Measurements from ENCODE around the gene MGAT4A.
A peak's percentile ranks its signal among the peaks of the same experiment; 100 is the strongest.
"Not testable (repeated sequence)": the region's sequence is repeated elsewhere in the genome, so short reads cannot be mapped to it uniquely, and the experiment has no call there.

The MGAT4A gene

DNA sequence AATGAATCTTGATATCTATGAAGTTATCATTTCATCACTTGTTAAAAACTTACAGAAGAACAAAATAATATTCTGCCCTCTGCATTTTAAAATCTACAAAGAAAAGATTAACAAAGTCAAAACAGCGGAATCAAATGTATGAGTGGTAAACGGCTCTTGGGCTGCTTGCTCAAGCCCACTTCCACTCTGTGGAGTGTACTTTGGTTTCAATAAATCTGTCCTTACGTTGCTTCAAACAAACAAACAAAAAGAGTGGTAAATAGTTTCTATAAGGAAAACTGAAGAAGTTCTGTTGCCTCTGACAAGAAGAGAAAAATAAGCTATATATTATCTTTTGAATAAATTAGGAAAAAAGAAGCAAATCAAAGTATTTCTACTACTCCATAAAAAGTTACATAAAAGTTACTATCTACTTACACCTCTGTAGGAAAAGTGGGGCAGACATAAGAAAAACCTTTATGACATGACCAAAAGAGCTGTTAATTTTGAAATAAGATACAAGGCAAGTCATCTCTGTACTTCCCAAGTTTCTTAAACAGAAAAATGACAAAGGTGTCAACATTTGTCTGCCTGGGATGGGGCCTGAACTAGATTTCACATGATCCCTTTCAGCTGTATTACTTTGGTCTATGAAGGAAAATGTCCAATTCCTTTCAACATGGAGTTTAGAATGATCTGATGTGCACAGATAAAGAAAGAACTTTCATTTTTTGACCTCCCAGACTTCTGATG is 56.5 kb downstream of the MGAT4A start:
- ChIA-PET POLR2A (ENCODE audit: low non-redundant PET) (no interaction called here), CTCF (no interaction called here)
- DNase-seq (ENCODE audit: low spot score): no peak
- TF ChIP-seq, protein P1, sequence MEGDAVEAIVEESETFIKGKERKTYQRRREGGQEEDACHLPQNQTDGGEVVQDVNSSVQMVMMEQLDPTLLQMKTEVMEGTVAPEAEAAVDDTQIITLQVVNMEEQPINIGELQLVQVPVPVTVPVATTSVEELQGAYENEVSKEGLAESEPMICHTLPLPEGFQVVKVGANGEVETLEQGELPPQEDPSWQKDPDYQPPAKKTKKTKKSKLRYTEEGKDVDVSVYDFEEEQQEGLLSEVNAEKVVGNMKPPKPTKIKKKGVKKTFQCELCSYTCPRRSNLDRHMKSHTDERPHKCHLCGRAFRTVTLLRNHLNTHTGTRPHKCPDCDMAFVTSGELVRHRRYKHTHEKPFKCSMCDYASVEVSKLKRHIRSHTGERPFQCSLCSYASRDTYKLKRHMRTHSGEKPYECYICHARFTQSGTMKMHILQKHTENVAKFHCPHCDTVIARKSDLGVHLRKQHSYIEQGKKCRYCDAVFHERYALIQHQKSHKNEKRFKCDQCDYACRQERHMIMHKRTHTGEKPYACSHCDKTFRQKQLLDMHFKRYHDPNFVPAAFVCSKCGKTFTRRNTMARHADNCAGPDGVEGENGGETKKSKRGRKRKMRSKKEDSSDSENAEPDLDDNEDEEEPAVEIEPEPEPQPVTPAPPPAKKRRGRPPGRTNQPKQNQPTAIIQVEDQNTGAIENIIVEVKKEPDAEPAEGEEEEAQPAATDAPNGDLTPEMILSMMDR (conservative IDR thresholded peaks at IDR 0.05; ENCODE audit: low read depth): no peak
- no peak overlapping the region for H3K27ac ChIP-seq

DNA sequence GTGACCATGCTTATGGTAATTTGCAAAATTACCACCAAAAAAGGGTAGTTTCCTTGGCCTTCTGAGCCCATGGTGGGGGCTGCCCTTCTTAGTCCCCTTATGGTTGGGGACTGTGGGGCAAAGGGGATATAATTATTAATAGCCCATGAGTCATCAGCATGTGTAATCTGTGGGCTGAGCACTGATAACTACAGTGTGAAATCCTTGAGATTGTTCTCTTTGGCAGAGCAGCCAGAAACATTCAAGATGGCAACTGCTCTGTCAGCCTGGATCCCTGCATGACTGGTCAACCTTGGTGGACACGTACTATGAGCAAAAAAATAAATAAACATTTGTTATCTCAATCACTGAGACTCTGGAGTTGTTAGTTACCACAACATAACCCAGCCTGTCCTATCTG is 61.3 kb downstream of the MGAT4A start:
- H3K27ac ChIP-seq: no peak overlapping the region
- ChIA-PET POLR2A (ENCODE audit: low non-redundant PET) (no interaction called here), CTCF (no interaction called here)
- DNase-seq (ENCODE audit: low spot score): no peak
- TF ChIP-seq, protein P1 (conservative IDR thresholded peaks at IDR 0.05; ENCODE audit: low read depth): no peak

DNA sequence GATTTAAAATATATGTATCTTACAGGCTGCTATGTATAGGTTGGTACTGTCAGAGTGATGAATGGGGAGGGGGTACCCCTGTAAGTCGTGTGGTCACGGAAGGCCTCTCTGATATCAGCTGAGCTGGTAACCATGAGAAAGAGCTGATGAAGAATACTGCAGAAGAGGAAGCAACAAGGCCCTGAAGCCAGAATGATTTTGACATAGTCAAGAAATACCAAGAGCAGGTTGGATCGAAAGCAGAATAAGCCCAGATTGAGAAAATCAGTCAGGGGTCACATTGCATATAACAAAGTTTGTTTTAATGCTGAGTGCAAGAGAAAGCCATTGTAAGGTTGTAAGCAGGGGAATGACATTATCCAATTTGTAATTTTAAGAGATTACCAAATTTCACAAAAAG is 65.3 kb downstream of the MGAT4A start:
- TF ChIP-seq, protein P1 (conservative IDR thresholded peaks at IDR 0.05; ENCODE audit: low read depth): no peak
- H3K27ac ChIP-seq: no peak overlapping the region
- no peak for DNase-seq (ENCODE audit: low spot score)
- ChIA-PET POLR2A (ENCODE audit: low non-redundant PET) (no interaction called here), CTCF (no interaction called here)

DNA sequence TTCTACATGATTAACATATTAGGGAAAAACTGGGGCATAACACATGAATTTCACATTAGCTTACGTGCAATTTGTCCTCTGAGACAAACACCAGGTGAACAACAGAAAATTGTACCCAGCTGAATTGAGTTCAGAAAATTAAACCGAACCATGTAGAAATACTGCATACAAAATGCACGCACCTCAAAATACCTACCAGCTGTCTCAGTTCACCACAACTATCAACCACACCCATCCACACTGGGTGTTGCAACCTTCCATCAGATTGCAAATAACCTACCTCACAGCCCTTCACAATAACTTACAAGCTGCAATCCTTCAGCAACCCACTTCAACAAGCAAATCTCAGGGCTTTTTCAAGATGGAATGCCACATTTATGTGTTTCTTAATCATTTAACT is 66.6 kb downstream of the MGAT4A start:
- no peak overlapping the region for H3K27ac ChIP-seq
- DNase-seq (ENCODE audit: low spot score): peak; percentile 73
- TF ChIP-seq, protein P1 (conservative IDR thresholded peaks at IDR 0.05; ENCODE audit: low read depth): no peak
- CTCF ChIA-PET: interaction anchor here (1.2 to 1.4 kb wide), 2 partner anchors 15 to 66 kb away, joined by 3 to 10 read pairs; no protein-coding TSS in a partner anchor
- POLR2A ChIA-PET (ENCODE audit: low non-redundant PET): no interaction called here

DNA sequence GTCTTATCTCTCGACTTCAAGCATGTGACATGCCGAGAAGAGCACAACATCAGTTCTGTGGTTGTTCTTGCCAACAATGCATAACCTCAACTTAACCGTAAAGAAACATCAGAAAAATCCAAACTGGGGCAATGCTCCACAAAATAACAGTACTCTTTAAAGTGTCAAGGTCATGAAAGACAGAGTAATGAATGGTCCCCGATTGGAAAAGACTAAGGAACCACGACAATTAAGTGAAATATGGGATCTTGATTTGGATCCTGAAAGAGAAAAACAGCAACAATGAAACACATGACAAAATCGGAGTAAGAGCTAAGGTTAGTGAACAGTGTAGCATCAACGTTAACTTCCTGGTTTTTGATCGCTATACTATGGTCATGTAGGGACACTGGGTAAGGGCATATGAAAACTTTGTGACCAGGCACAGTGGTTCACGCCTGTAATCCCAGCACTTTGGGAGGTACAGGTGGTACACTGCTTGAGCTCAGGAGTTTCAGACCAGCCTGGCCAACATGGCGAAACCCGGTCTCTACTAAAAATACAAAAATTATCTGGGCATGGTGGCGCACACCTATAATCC is 67.3 kb downstream of the MGAT4A start:
- TF ChIP-seq, protein P1 (conservative IDR thresholded peaks at IDR 0.05; ENCODE audit: low read depth): no peak
- CTCF ChIA-PET: interaction anchor here (0.6 to 1.4 kb wide), 5 partner anchors 14 to 920 kb away, joined by 3 to 10 read pairs (median 3); no protein-coding TSS in a partner anchor
- no peak for DNase-seq (ENCODE audit: low spot score)
- no peak overlapping the region for H3K27ac ChIP-seq
- POLR2A ChIA-PET (ENCODE audit: low non-redundant PET): no interaction called here

DNA sequence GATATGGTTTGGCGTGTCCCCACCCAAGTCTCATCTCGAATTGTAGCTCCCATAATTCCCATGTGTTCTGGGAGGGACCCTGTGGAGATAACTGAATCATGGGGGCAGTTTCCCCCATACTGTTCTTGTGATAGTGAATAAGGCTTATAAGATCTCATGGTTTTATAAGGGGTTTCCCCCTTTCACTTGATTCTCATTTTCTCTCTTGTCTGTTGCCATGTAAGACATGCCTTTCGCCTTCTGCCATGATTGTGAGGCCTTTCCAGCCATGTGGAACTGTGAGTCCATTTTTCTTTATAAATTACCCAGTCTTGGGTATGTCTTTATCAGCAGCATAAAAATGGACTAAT is 71.5 kb downstream of the MGAT4A start:
- DNase-seq (ENCODE audit: low spot score); POLR2A ChIA-PET (ENCODE audit: low non-redundant PET); H3K27ac ChIP-seq: not testable (repeated sequence)
- CTCF ChIA-PET: interaction anchor here (0.7 kb wide), 1 partner anchor 463 kb away, joined by 3 read pairs; no protein-coding TSS in a partner anchor

DNA sequence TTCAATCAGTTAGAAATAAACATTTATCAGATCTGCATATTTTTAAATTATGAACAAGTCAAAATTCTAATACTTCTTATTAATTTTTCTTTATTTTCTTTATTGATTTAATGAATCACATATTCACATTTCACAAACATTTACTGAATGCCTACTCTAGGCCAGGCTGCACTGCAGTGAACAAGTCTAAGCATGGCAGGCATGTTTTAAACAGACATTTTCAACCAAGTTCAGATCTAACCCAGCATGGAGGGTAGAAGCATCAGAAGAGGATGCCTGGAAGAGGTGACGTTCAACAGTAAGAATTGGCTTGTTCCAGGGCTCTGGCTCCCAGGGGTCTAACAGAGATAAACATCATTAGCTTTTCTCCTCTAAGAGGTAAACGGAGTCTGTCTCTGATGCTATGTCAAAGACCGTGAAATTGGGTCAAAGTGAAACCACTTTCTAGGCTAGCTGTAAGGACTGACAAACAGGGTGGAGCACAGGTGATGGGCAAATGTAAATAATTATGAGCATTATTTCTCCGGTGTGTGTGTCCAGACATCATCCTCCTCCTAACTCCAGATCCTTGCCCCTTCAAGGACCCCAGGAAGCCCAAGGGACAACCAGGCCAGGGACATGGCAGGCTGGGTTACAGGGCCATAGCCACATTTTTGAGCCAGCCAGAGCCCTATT is 72.0 kb downstream of the MGAT4A start:
- no peak for DNase-seq (ENCODE audit: low spot score)
- ChIA-PET POLR2A (ENCODE audit: low non-redundant PET) (no interaction called here), CTCF (interaction anchor here (0.6 kb wide), 1 partner anchor 404 kb away, joined by 4 read pairs; no protein-coding TSS in a partner anchor)
- TF ChIP-seq, protein P1 (conservative IDR thresholded peaks at IDR 0.05; ENCODE audit: low read depth): no peak
- H3K27ac ChIP-seq: no peak overlapping the region
